MM.1S (cell line): ENCODE measurements around the gene TANGO2.

Source experiments
- CTCF ChIP-seq: fragments of 300-600 bp; sonication (generic); IDR thresholded peaks from 2 replicates; pipeline ENCODE4 v1.5.1; 2016; ENCODE audit warnings: antibody characterized with exemption, low read length, mixed read lengths
- EZH2 ChIP-seq: fragments of 300-600 bp; sonication (generic); optimal IDR thresholded peaks from 2 replicates; pipeline ENCODE3; 2017; ENCODE audit warnings: low read depth, mild to moderate bottlenecking, antibody characterized with exemption, low read length, mixed read lengths
- EZH2phosphoT487 ChIP-seq: fragments of 300-600 bp; sonication (generic); IDR thresholded peaks from 2 replicates; pipeline ENCODE4 v1.6.1; 2018; ENCODE audit warnings: antibody characterized with exemption, low read length

DNA sequence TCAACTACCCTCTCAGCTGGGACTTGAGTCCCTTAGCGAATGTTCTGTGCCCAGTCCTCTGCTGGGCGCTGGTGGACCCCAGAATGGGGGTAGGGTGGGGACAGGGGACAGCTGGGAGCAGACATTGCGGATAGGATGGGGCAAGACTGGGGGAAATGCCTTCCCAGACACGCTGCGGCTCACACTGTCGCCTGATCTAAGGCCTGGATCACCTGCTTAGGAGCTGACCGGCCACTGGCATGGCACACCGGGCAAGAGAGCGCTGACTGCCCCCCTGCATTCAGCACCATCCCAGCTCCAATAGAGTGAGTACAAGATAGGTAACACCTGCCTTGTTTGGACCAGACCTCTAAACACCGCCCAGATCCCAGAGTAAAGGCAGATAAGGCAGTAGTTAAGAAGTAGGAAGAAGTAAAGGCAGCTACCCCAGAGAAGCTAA lies 5.7 kb upstream of the TANGO2 start:
- TF ChIP-seq CTCF = no peak
- no peak for TF ChIP-seq EZH2
- no peak for TF ChIP-seq EZH2phosphoT487
